GM21528 (cell line): ENCODE results near the gene ABCA6.

Source experiments
- ATAC-seq: cut with Tn5 transposase; IDR thresholded peaks from one replicate; pipeline ENCODE4 v1.9.1; 2021; ENCODE audit warnings: mild to moderate bottlenecking, moderate library complexity; ENCODE audit not compliant: unreplicated experiment, low FRiP score

ABCA6 gene

GRCh38 chr17:69050999-69051775, 90.5 kb downstream of the ABCA6 start:
- no peak for ATAC-seq

- ATAC-seq, result no peak
These were observed 93.1 kb downstream of the ABCA6 start for GRCh38 chr17:69048634-69049033.

GRCh38 chr17:69047368-69048263, 94.1 kb downstream of the ABCA6 start:
- no peak for ATAC-seq

GRCh38 chr17:69046121-69046807, 95.4 kb downstream of the ABCA6 start:
- no peak for ATAC-seq

- no peak for ATAC-seq
These were observed 96.0 kb downstream of the ABCA6 start for GRCh38 chr17:69045646-69046045.

GRCh38 chr17:69044371-69044770, 97.3 kb downstream of the ABCA6 start:
- no peak for ATAC-seq

GRCh38 chr17:69043098-69043734, 98.5 kb downstream of the ABCA6 start:
- ATAC-seq, result no peak

GRCh38 chr17:69042308-69042707, 99.4 kb downstream of the ABCA6 start:
- ATAC-seq, result no peak

GRCh38 chr17:69031839-69032238, 109.9 kb downstream of the ABCA6 start:
- ATAC-seq, result no peak

- ATAC-seq, result no peak
These were observed 111.5 kb downstream of the ABCA6 start for GRCh38 chr17:69030169-69030568.
